Epidermal melanocyte (primary cell): Measurements from ENCODE around the gene GNG12.

ENCODE experiments used
- DNase-seq: peaks from one replicate; pipeline ENCODE4 v3.0.0; 2011; ENCODE audit warnings: low spot score; ENCODE audit not compliant: insufficient read length

The GNG12 gene

DNA sequence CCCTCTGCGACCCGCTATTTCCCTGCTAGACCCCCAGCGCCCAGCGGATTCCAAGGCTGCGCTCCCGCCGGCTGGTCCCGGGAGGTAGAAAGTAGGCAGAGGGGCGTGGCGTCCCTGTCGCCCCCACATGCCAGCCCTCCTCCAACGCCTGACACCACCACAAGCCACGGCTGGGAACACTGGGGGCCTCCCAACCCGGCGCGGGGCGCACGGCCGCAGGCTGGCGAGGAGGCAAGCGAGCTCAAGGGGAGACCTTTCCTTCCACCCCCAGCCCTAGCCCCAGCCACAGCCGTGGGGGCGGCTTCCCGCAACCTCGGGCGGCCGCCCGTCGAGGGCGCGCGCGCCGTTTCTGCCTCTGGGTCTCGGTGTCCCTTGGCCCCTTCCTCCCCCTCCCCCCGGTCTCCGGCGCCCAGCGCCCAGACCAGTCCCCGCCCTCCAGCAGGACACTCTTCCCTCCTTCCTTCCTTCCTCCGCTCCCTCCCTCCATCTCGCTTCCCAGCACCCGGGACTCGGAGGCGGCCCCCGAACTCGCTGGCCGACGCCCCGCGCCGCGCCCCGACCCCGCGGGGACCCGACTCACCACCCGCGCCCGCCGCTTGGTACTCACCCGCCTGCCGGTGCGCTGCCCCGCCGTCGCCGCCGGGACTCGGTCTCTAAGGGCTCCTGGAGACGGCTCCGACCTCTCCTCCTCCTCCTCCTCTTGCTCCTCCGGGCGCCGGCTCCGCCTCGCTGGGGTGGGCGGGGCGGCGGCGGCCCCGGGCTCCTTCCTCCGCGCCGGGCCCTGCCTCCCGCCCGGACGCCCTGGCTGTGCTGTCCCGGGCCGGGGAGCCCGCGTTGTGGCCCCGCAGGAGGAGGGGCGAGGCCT lies at the start of gene GNG12:
GNG12 (minus strand) TSS at position 731 of the 865 bp plus-strand sequence. CDS start 125,781 bp downstream, outside the sequence.
- DNase-seq: peak; percentile 48

- DNase-seq: no peak
These were observed 49.1 kb upstream of the GNG12 start for GRCh38 chr1:67882196-67882958.

DNA sequence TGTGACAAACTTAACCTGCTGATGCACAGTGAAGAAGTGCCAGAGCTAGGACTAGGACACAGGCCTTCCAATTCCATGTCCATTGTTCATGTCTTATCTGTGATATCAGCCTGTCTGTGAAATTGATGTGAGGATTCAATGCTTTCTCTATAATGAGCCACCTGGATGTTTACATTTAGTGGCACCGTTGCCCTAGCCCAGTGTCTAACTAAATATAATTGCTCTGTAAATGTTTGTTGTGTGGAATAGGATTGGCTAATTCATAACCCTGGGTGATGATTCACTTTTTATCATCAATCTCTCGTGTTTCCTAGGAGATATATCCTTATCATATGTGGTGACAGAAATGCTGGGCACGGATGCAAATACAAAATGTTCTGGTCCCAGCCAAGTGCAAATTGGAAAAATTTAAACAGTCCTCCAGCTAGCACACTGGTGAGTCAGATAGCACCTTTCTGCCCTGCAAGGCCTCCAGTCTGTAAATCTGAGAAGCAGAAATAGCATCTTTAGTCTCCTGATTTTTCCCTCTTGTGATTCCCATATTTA lies 46.9 kb upstream of the GNG12 start:
- DNase-seq: no peak

DNA sequence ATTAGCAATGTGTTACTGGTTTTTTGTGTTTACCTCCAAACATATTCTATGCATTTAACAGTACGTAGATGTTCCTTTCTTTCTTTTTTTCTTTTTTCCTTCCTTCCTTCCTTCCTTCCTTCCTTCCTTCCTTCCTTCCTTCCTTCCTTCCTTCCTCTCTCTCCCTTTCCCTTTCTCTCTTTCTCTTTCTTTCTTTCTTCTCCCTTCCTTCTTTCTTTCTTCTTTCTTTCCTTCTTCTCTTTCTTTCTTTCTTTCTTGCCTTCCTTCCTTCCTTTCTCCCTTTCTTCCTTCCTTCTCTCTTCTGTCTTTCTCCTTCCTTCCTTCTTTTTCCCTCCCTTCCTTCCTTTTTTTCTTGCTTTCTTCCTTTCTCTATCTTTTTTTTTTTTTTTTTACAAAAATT lies 46.2 kb upstream of the GNG12 start:
- no peak for DNase-seq

DNA sequence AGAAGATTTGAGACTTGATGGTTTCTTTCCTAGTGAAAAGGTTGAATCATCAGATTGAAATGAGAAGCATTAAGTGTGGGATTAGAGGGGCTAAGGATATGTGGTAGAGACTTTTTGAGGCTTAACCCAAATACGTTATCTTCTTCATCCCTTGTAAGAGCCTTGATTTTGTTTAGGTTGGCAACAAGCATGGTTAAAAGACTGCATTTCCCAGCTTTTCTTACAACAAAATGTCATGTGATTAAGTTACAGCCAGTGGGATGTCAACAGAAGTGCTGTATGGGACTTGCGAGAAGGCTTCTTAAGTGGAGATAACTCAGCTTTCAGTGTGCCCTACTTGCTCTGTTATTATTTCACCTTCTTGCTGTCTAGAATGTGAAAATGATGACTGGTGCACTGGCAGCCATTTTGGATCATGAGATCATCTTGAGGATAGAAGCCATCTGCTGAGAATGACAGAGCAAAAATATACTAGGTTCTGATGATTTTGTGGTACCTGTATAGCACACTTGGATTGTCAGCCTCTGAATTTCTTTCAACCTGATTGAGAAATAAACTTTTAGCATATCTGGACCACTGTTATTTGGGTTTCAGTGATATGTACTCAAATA lies 41.3 kb upstream of the GNG12 start:
- no peak for DNase-seq

DNA sequence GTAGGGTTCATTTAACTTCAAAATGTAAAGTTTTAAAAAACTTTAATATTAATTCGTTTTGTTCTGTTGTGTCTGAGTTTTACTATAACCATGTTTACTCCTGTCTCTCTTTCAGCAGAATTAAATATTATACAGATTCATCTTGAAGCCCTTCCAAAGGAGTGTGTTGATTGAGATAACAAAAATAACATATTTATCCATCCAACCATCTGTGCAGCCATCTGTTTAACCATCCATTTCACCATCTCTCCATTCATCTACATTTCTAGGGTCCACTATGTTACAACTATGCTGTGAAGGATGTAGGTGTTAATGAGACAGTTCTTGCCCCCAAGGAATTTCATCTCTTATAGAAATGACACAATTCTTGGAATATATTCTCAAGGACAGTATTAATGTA lies 36.0 kb upstream of the GNG12 start:
- DNase-seq: no peak

- no peak for DNase-seq
These were observed 30.4 kb upstream of the GNG12 start for GRCh38 chr1:67863637-67864036.

DNA sequence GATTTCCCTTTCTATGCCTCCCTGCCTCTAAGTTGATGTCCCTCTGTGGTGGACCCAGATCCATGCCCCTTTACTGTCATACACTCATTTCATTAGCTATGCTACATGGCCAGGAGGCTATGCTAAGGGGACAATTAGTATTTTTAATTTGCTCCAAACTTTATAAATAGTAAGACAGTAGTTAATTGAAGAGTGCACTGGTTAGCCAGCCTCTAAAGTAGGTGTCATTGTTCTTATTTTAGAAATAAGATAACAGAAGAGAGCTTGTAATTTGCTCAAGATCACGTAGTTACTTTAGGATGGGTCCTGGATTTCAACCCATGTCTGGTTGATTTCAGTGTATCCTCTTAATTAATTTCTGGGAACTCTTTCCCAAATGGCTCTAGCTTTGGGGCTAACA lies 29.4 kb upstream of the GNG12 start:
- DNase-seq: no peak

DNA sequence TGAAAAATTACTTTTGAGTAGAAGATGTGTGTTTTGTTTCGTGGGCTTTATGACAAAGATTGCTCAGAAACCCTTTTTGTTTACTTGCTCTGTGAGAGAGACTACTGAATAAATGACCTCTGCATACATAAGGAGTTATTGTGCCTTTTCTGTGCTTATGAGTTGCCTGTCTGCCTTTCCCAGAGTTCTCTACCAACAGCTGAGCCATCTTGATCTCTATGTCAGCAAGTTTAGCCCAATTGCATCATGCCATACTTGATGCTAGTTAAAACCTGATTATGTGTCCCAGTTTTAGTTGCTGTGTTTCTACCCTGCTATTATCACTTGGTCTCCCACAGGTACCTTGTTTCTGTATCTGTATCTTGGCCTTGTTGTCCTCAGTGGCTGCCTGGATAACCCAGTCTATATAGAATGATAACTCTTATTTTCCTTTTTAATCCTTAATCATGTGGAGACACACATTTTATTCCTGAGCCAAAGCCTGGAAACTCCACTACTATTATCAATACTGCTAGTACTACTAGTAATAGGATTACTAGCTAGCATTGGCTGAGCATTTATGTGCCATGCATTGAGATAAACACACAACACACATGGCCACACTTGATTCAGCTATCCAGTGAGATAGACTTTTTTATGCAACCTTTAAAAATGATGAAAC lies 28.7 kb upstream of the GNG12 start:
- no peak for DNase-seq

- DNase-seq: no peak
These were observed 27.5 kb upstream of the GNG12 start for GRCh38 chr1:67860776-67861175.

DNA sequence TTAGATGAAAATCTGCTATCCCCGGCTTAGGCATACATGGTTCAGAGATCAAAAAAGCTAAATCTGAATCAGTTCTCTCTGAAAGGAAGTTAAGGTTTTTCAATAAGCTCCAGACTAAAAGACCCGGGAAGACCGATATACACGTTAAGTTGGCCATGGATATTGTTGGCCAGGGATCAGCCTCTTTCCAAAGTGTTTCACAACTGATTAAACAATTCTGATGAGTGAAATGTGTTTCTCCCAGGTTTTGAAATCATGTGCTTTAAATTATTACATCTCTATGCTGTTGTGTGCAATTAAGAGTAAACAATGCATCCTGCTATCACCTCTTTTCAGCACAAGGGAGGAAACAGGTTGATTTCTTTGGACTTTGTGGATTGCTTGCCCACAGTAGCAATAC lies 23.7 kb upstream of the GNG12 start:
- no peak for DNase-seq

DNA sequence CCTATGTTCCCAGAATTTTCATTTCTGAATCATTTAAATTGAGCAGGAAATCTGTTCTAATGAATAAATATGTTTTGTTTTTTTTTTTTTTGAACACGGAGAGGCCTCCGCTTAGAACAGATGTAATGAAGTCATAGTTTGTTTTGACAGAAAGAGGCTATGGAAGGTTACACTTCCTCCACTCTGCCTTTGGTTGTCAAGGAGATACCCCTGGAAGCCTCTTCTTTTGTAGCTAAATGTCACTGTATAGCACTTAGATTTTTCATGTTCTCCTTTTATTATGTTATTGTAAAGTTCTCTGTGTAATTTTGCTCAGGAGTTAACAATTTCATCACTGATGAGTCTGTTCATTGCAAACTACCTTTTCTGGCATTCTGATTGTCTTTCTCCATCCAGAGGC lies 22.7 kb upstream of the GNG12 start:
- DNase-seq: no peak

DNA sequence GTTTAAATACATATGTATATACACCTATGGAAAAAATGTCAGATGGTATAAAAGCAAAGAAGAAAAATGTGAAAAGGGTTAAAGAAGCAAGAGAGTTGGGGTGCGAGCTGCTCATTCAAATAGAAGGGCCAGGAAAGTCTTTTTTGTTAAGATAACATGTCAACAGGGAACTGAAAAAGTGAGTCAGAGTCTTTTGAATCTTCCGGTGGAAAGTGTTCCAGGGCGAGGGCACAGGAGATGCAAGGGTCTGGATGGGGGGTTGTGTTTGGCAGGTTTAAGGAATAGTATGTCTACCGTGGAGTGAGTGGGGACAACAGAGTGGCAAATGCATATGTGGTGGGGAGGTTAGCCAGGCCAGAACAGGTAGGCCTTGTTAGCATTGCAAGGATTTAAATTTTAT lies 22.2 kb upstream of the GNG12 start:
- DNase-seq: no peak

DNA sequence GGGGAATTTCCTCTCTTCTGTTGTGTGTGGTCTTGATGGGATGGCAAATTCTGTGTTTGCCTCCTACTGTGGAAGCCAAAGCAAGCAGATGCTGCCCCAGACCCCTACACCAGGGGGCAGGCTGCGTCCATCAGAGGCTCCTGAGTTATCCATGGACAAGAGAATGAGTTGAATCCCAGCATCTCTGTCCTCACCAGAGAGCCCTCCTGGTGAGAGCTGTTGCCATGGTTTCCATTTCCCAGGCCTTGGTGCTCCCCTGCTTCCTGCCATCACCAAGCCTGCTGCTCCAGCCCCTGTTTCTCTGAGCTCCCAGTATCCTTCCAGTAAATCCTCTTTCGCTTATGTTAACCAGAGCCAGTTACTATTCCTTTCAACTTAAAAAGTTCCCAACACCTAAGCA lies 20.4 kb upstream of the GNG12 start:
- peak; percentile 55 for DNase-seq

- no peak for DNase-seq
These were observed 18.5 kb upstream of the GNG12 start for GRCh38 chr1:67851800-67852199.

DNA sequence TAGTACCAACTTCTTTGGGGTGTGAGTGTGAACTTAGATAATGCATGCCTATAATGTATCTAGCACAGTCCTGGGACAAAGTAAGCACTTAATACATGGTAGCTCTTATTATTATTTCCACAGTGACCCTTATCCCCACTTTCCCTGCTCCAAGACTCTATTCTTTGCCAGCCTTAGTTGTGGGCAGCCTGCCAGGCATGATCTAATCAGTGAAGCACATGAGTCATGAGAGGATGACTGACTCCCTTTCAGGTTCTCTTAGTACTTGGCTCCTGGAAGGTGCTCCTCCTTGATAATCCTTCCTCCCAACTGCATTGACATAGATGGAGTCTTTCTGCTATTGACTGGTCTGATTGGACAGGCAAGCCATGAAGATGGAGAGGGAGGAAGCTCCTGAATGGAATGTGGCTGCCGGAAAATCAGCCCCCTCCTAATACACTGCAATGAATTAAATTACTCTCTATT lies 17.4 kb upstream of the GNG12 start:
- no peak for DNase-seq

GRCh38 chr1:67850151-67850551 lies 16.9 kb upstream of the GNG12 start:
- DNase-seq: no peak

GRCh38 chr1:67847466-67847865 lies 14.2 kb upstream of the GNG12 start:
- DNase-seq: no peak

GRCh38 chr1:67846538-67846937 lies 13.3 kb upstream of the GNG12 start:
- no peak for DNase-seq

DNA sequence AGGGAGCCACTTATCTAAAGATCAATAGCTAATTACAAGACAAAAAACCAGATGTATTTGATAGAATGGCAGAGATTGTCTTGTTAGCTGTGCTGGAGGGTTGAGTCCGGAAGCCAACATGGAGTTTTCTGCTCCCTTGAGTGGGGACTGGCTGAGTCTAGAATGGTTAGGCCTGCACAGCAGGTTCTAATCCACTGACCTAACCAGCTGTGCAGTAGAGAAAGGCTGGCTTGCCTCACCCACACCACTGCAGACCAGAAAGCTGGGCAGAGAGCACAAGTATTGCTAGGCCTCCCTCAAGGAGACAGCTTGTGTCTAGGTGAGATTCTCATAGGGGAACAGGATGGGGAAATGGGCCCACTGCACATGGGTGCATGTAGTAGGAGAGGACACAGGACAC lies 11.7 kb upstream of the GNG12 start:
- DNase-seq: no peak

GRCh38 chr1:67843746-67844145 lies 10.5 kb upstream of the GNG12 start:
- DNase-seq: no peak
